Activated T-cell treated with anti-CD3 and anti-CD28 coated beads, Interleukin-2, amount 50 U/mL, for 1 hour (primary cell): ENCODE results near the gene ZNF487.
"Not testable (repeated sequence)": the region's sequence is repeated elsewhere in the genome, so short reads cannot be mapped to it uniquely, and the experiment has no call there.

Source experiments
- DNase-seq: peaks from one replicate; pipeline ENCODE4 v3.0.0-alpha.2; 2020

ZNF487 gene

GRCh38 chr10:43407148-43407575 is 29.7 kb upstream of the ZNF487 start:
- DNase-seq: peak; percentile 68

GRCh38 chr10:43407576-43408330 is 29.2 kb upstream of the ZNF487 start:
- peak; percentile 80 for DNase-seq

- DNase-seq: no peak
These were observed 28.6 kb upstream of the ZNF487 start for GRCh38 chr10:43408331-43408709.

GRCh38 chr10:43408710-43409384 is 28.1 kb upstream of the ZNF487 start, which contains the start of gene HNRNPF:
TSS of gene HNRNPF (minus strand) at chr10:43409186. CDS start at chr10:43387884, 21,302 bp downstream.
- peak; percentile 97 for DNase-seq

GRCh38 chr10:43409385-43410109 is 27.4 kb upstream of the ZNF487 start:
- DNase-seq: peak; percentile 72

GRCh38 chr10:43410345-43410744 is 26.6 kb upstream of the ZNF487 start:
- DNase-seq: no peak

GRCh38 chr10:43411536-43411935 is 25.4 kb upstream of the ZNF487 start:
- DNase-seq: no peak

- DNase-seq: no peak
These were observed 21.4 kb upstream of the ZNF487 start for GRCh38 chr10:43415544-43415943.

- DNase-seq: peak; percentile 47
These were observed 18.8 kb upstream of the ZNF487 start for GRCh38 chr10:43417950-43418768.

GRCh38 chr10:43419997-43420368 is 16.9 kb upstream of the ZNF487 start:
- DNase-seq: no peak

GRCh38 chr10:43420369-43421200 is 16.3 kb upstream of the ZNF487 start:
- DNase-seq: peak; percentile 86

- DNase-seq: no peak
These were observed 15.8 kb upstream of the ZNF487 start for GRCh38 chr10:43421201-43421507.

- no peak for DNase-seq
These were observed 15.4 kb upstream of the ZNF487 start for GRCh38 chr10:43421519-43421918.

GRCh38 chr10:43421944-43422343 is 15.0 kb upstream of the ZNF487 start:
- DNase-seq: not testable (repeated sequence)

GRCh38 chr10:43424416-43424815 is 12.5 kb upstream of the ZNF487 start:
- no peak for DNase-seq

- not testable (repeated sequence) for DNase-seq
These were observed 10.4 kb upstream of the ZNF487 start for GRCh38 chr10:43426476-43426875.

- no peak for DNase-seq
These were observed 9.6 kb upstream of the ZNF487 start for GRCh38 chr10:43427166-43427825.

- no peak for DNase-seq
These were observed 5.8 kb upstream of the ZNF487 start for GRCh38 chr10:43430926-43431663.

GRCh38 chr10:43437141-43437870 is 395 bp downstream of the ZNF487 start:
- DNase-seq: no peak
